ENCODE results near the gene BAZ2B.

The BAZ2B gene

GRCh38 chr2:159585622-159586021 is 30.7 kb downstream of the BAZ2B start:
- Histone ChIP-seq H3K9ac (ENCODE audit: low read length in 5 of 5) (no peak overlapping the region), H3K4me1 (ENCODE audit: control insufficient read depth in 5 of 5, insufficient read depth in 5 of 5, low read length in 5 of 5) (no peaks in the 10 kb centered on the region), H3K27ac (ENCODE audit: low read depth, low read length) (no peak overlapping the region)

GRCh38 chr2:159584796-159585195 is 31.6 kb downstream of the BAZ2B start:
- Histone ChIP-seq H3K36me3 (ENCODE audit: control insufficient read depth in 5 of 5, insufficient read depth in 5 of 5, low read length in 5 of 5) (no peaks in the 10 kb centered on the region), H3K4me3 (ENCODE audit: low read depth in 1 of 5, low read length in 5 of 5) (no peak overlapping the region), H3K27me3 (ENCODE audit: control insufficient read depth in 5 of 5, insufficient read depth in 4 of 5, low read length in 5 of 5) (no peaks in the 10 kb centered on the region), H3K9me3 (ENCODE audit: control insufficient read depth in 5 of 5, low read length in 5 of 5) (no peaks in the 10 kb centered on the region), H3K27ac (ENCODE audit: low read depth, low read length) (no peak overlapping the region), H3K9ac (ENCODE audit: low read length in 5 of 5) (no peak overlapping the region), H3K4me1 (ENCODE audit: control insufficient read depth in 5 of 5, insufficient read depth in 5 of 5, low read length in 5 of 5) (no peaks in the 10 kb centered on the region)

More at GRCh38 chr2:159585622-159586021, 30.7 kb downstream of the BAZ2B start:
- H3K9me3 ChIP-seq (ENCODE audit: control insufficient read depth in 5 of 5, low read length in 5 of 5), result no peaks in the 10 kb centered on the region
- no peaks in the 10 kb centered on the region for H3K36me3 ChIP-seq (ENCODE audit: control insufficient read depth in 5 of 5, insufficient read depth in 5 of 5, low read length in 5 of 5)
- no peaks in the 10 kb centered on the region for H3K27me3 ChIP-seq (ENCODE audit: control insufficient read depth in 5 of 5, insufficient read depth in 4 of 5, low read length in 5 of 5)
- no peak overlapping the region for H3K4me3 ChIP-seq (ENCODE audit: low read depth in 1 of 5, low read length in 5 of 5)

GRCh38 chr2:159573846-159574606 is 42.3 kb downstream of the BAZ2B start:
- Histone ChIP-seq H3K9me3 (ENCODE audit: control insufficient read depth in 5 of 5, low read length in 5 of 5) (peaks cover 0 to 3% (median 0%) of the 10 kb centered on the region in 5 donors), H3K9ac (ENCODE audit: low read length in 5 of 5) (no peak overlapping the region), H3K27ac (ENCODE audit: low read depth, low read length) (no peak overlapping the region), H3K36me3 (ENCODE audit: control insufficient read depth in 5 of 5, insufficient read depth in 5 of 5, low read length in 5 of 5) (no peaks in the 10 kb centered on the region), H3K4me3 (ENCODE audit: low read depth in 1 of 5, low read length in 5 of 5) (no peak overlapping the region), H3K27me3 (ENCODE audit: control insufficient read depth in 5 of 5, insufficient read depth in 4 of 5, low read length in 5 of 5) (no peaks in the 10 kb centered on the region), H3K4me1 (ENCODE audit: control insufficient read depth in 5 of 5, insufficient read depth in 5 of 5, low read length in 5 of 5) (peaks cover 0 to 8% (median 5%) of the 10 kb centered on the region in 5 donors)

GRCh38 chr2:159573294-159573693 is 43.1 kb downstream of the BAZ2B start:
- H3K9me3 ChIP-seq (ENCODE audit: control insufficient read depth in 5 of 5, low read length in 5 of 5), result peaks cover 0 to 3% (median 0%) of the 10 kb centered on the region in 5 donors
- H3K27me3 ChIP-seq (ENCODE audit: control insufficient read depth in 5 of 5, insufficient read depth in 4 of 5, low read length in 5 of 5), result no peaks in the 10 kb centered on the region
- H3K36me3 ChIP-seq (ENCODE audit: control insufficient read depth in 5 of 5, insufficient read depth in 5 of 5, low read length in 5 of 5), result no peaks in the 10 kb centered on the region
- no peak overlapping the region for H3K9ac ChIP-seq (ENCODE audit: low read length in 5 of 5)
- H3K4me3 ChIP-seq (ENCODE audit: low read depth in 1 of 5, low read length in 5 of 5), result no peak overlapping the region
- no peak overlapping the region for H3K27ac ChIP-seq (ENCODE audit: low read depth, low read length)
- H3K4me1 ChIP-seq (ENCODE audit: control insufficient read depth in 5 of 5, insufficient read depth in 5 of 5, low read length in 5 of 5), result peaks cover 0 to 8% (median 5%) of the 10 kb centered on the region in 5 donors

GRCh38 chr2:159572459-159572858 is 43.9 kb downstream of the BAZ2B start:
- H3K36me3 ChIP-seq (ENCODE audit: control insufficient read depth in 5 of 5, insufficient read depth in 5 of 5, low read length in 5 of 5), result no peaks in the 10 kb centered on the region
- H3K9ac ChIP-seq (ENCODE audit: low read length in 5 of 5), result no peak overlapping the region
- no peak overlapping the region for H3K27ac ChIP-seq (ENCODE audit: low read depth, low read length)
- H3K4me3 ChIP-seq (ENCODE audit: low read depth in 1 of 5, low read length in 5 of 5), result no peak overlapping the region
- H3K9me3 ChIP-seq (ENCODE audit: control insufficient read depth in 5 of 5, low read length in 5 of 5), result peaks cover 0 to 3% (median 0%) of the 10 kb centered on the region in 5 donors
- no peaks in the 10 kb centered on the region for H3K27me3 ChIP-seq (ENCODE audit: control insufficient read depth in 5 of 5, insufficient read depth in 4 of 5, low read length in 5 of 5)
- peaks cover 0 to 8% (median 5%) of the 10 kb centered on the region in 5 donors for H3K4me1 ChIP-seq (ENCODE audit: control insufficient read depth in 5 of 5, insufficient read depth in 5 of 5, low read length in 5 of 5)

- Histone ChIP-seq H3K27me3 (ENCODE audit: control insufficient read depth in 5 of 5, insufficient read depth in 4 of 5, low read length in 5 of 5) (no peaks in the 10 kb centered on the region), H3K9me3 (ENCODE audit: control insufficient read depth in 5 of 5, low read length in 5 of 5) (peaks cover 0 to 3% (median 0%) of the 10 kb centered on the region in 5 donors), H3K27ac (ENCODE audit: low read depth, low read length) (no peak overlapping the region), H3K36me3 (ENCODE audit: control insufficient read depth in 5 of 5, insufficient read depth in 5 of 5, low read length in 5 of 5) (no peaks in the 10 kb centered on the region), H3K4me3 (ENCODE audit: low read depth in 1 of 5, low read length in 5 of 5) (no peak overlapping the region), H3K9ac (ENCODE audit: low read length in 5 of 5) (no peak overlapping the region), H3K4me1 (ENCODE audit: control insufficient read depth in 5 of 5, insufficient read depth in 5 of 5, low read length in 5 of 5) (peaks cover 0 to 8% (median 5%) of the 10 kb centered on the region in 5 donors)
Observed at GRCh38 chr2:159571540-159572260, 44.6 kb downstream of the BAZ2B start.

GRCh38 chr2:159564081-159564480 is 52.3 kb downstream of the BAZ2B start:
- Histone ChIP-seq H3K27me3 (ENCODE audit: control insufficient read depth in 5 of 5, insufficient read depth in 4 of 5, low read length in 5 of 5) (no peaks in the 10 kb centered on the region), H3K9me3 (ENCODE audit: control insufficient read depth in 5 of 5, low read length in 5 of 5) (no peaks in the 10 kb centered on the region), H3K9ac (ENCODE audit: low read length in 5 of 5) (no peak overlapping the region), H3K4me1 (ENCODE audit: control insufficient read depth in 5 of 5, insufficient read depth in 5 of 5, low read length in 5 of 5) (peaks cover 0 to under 1% (median 0%) of the 10 kb centered on the region in 5 donors), H3K4me3 (ENCODE audit: low read depth in 1 of 5, low read length in 5 of 5) (no peak overlapping the region), H3K36me3 (ENCODE audit: control insufficient read depth in 5 of 5, insufficient read depth in 5 of 5, low read length in 5 of 5) (no peaks in the 10 kb centered on the region), H3K27ac (ENCODE audit: low read depth, low read length) (no peak overlapping the region)

- Histone ChIP-seq H3K9ac (ENCODE audit: low read length in 5 of 5) (no peak overlapping the region), H3K36me3 (ENCODE audit: control insufficient read depth in 5 of 5, insufficient read depth in 5 of 5, low read length in 5 of 5) (no peaks in the 10 kb centered on the region), H3K9me3 (ENCODE audit: control insufficient read depth in 5 of 5, low read length in 5 of 5) (no peaks in the 10 kb centered on the region), H3K27me3 (ENCODE audit: control insufficient read depth in 5 of 5, insufficient read depth in 4 of 5, low read length in 5 of 5) (no peaks in the 10 kb centered on the region), H3K27ac (ENCODE audit: low read depth, low read length) (no peak overlapping the region), H3K4me1 (ENCODE audit: control insufficient read depth in 5 of 5, insufficient read depth in 5 of 5, low read length in 5 of 5) (peaks cover 0 to 13% (median 4%) of the 10 kb centered on the region in 5 donors), H3K4me3 (ENCODE audit: low read depth in 1 of 5, low read length in 5 of 5) (no peak overlapping the region)
Observed at GRCh38 chr2:159562248-159562647, 54.1 kb downstream of the BAZ2B start.

- Histone ChIP-seq H3K27me3 (ENCODE audit: control insufficient read depth in 5 of 5, insufficient read depth in 4 of 5, low read length in 5 of 5) (no peaks in the 10 kb centered on the region), H3K4me3 (ENCODE audit: low read depth in 1 of 5, low read length in 5 of 5) (no peak overlapping the region)
Observed at GRCh38 chr2:159561786-159562185, 54.6 kb downstream of the BAZ2B start.

GRCh38 chr2:159561242-159561641 is 55.1 kb downstream of the BAZ2B start:
- no peak overlapping the region for H3K9ac ChIP-seq (ENCODE audit: low read length in 5 of 5)
- H3K27ac ChIP-seq (ENCODE audit: low read depth, low read length), result no peak overlapping the region
- H3K9me3 ChIP-seq (ENCODE audit: control insufficient read depth in 5 of 5, low read length in 5 of 5), result no peaks in the 10 kb centered on the region
- no peaks in the 10 kb centered on the region for H3K27me3 ChIP-seq (ENCODE audit: control insufficient read depth in 5 of 5, insufficient read depth in 4 of 5, low read length in 5 of 5)
- H3K4me3 ChIP-seq (ENCODE audit: low read depth in 1 of 5, low read length in 5 of 5), result no peak overlapping the region
- no peaks in the 10 kb centered on the region for H3K36me3 ChIP-seq (ENCODE audit: control insufficient read depth in 5 of 5, insufficient read depth in 5 of 5, low read length in 5 of 5)
- H3K4me1 ChIP-seq (ENCODE audit: control insufficient read depth in 5 of 5, insufficient read depth in 5 of 5, low read length in 5 of 5), result peaks cover 0 to 13% (median 4%) of the 10 kb centered on the region in 5 donors

More at GRCh38 chr2:159561786-159562185, 54.6 kb downstream of the BAZ2B start:
- Histone ChIP-seq H3K27ac (ENCODE audit: low read depth, low read length) (no peak overlapping the region), H3K4me1 (ENCODE audit: control insufficient read depth in 5 of 5, insufficient read depth in 5 of 5, low read length in 5 of 5) (peaks cover 0 to 13% (median 4%) of the 10 kb centered on the region in 5 donors), H3K36me3 (ENCODE audit: control insufficient read depth in 5 of 5, insufficient read depth in 5 of 5, low read length in 5 of 5) (no peaks in the 10 kb centered on the region), H3K9ac (ENCODE audit: low read length in 5 of 5) (no peak overlapping the region), H3K9me3 (ENCODE audit: control insufficient read depth in 5 of 5, low read length in 5 of 5) (no peaks in the 10 kb centered on the region)

Measured in subcutaneous abdominal adipose tissue (tissue), 5 donors.